T1000 (cell line): ENCODE data around the gene ADCY2.

Experiments used
- DNase-seq: peaks from one replicate; lab custom pipeline; 2025; ENCODE audit warnings: mixed read lengths; lab: John Stamatoyannopoulos, UW

ADCY2 gene

DNA sequence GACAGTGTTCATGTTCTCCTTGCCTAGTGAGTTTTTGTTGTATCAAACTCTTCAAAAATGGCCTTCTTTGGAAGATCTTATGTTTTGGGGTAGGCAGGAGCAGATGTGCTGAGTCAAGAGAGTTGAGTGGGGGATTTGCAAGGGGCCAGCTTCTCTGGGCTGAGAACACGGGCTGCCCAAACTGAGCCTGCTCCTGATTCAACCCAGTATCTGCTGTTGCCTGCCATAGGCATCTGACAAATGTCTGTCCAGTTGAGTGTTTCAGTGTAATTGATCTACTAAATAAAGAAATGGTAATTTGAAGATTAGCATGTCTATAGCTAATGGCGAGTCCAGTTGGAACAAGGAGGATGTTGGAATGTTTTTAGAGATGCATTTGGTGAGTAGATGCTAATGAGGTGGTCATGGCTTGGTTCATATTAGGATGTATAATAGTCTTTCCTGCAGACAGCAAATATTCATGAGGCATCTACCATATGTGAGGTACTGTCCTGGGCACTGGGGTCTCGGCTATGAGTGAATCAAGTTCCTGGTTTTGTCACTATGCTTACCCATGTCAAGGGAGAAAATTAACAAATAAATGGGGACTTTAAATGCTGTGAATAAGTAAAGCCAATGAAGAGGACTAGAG, 119.5 kb downstream of the ADCY2 start:
- DNase-seq, result no peak

DNA sequence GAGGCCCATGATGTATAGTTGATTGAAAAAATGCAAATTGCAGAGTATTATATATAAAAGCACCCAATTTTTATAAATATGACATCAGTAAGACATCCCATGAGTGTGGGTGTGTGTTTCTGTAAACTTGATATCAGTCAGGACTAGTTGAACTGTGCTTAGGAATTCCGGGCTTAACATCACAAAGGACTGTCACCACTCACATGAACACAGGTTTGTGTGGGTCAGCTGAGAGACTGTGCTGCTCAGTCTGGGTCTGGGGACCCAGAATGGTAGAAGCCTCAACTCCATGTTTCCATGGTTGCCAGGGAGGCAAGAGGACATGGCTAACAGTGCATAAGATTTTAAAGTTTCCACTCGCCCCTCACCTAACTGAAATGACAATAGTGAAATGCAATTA, 120.3 kb downstream of the ADCY2 start:
- no peak for DNase-seq

DNA sequence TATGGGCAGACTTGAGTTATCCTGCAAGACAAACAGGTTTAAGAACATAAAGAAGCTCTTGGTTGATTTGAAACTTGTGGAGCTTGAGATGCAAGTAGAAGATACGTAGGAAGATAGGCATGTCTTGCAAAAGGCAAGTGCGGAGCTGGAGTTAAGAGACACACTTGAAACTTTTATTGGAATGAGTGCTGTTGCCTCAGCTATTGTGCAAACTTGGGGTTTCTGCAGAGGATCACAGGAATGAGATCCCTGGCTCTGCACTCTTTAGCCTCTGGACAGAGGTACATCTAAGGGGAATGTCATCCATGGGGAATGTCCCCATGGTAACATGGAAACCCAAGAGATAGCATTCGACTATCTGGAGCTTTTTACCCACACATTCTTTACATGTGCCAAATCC, 121.1 kb downstream of the ADCY2 start:
- no peak for DNase-seq

DNA sequence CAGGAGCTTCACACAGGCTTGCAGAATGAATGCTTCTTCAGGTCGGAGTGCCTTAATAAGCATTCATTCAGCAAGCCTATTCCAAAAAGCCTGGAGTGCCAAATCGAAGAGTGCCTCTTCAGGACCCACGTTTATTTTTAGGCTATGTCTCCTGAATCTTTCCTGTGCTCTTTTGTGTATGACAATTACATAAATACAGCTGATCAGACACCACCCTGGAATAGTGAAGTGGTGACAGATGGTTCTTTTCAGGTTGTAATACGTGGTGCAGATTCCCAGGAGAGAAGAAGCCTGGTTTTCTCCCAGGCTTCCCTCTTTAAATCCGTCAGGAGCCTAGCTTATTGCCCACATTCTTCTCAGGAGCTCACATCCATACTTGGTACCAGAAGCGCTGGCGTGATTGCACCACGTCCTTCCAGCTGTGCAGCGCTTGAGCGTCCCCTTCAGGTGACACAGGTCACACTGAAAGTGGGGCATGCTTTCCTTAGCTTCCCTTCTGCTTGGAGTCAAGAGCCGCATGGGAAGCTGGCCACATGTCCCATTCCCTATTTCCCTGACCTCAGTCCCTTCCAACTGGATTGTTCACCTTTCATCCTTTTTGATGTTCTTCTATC, 123.1 kb downstream of the ADCY2 start:
- no peak for DNase-seq

DNA sequence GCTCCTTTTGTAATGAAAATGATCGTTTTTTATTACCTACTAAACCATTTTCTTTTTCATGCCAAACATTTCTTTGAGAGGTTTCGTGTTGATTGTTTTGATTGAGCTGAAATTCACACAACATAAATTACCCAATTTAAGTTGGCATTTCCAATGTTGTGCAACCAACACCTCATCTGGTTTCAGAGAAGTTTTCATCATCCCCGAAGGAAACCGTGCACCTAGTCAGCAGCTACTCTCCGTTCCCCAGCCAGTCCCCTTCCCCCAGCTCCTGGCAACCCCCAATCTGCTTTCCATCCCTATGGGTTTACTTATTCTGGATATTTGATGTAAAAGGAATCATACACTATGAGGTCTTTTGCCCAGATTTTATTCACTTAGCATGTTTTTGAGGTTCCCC, 123.6 kb downstream of the ADCY2 start:
- no peak for DNase-seq

DNA sequence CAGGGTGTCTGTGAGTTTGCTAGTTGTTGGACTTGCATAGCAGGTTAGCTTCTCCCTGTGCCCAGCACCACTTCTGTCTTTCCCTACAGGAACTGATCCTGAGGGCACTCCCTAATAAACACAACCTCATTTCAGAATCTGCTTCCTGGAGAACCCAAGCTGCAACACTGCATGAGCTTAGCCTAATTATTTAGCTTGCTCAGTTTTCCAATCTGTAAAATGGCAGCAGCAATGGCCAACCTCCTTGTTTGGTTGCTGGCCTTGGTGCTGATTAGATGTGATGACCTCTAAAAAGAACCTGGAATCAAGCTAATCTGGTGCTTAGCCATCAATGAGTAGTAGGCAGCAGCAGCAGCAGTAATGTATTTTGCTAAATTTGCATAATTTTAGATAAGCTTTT, 133.9 kb downstream of the ADCY2 start:
- no peak for DNase-seq

DNA sequence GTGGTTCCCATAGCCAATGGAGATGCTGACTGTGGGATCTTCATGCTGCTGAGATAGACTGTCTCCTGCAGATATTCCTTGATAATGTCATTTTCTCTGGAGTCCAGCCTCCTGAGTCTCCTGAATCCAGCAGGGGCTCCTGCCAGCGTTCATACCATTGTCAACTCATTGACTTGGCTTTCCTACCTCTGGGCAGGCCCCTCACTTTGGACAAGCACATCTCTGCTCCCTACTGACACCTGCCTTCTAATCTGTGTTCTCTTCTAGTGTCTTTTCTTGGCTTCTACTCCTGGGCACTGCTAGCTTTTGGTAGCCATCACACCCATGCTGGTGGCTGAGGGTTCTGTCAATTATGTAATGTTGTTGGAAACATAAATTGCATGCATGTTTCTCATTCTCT, 138.0 kb downstream of the ADCY2 start:
- no peak for DNase-seq

DNA sequence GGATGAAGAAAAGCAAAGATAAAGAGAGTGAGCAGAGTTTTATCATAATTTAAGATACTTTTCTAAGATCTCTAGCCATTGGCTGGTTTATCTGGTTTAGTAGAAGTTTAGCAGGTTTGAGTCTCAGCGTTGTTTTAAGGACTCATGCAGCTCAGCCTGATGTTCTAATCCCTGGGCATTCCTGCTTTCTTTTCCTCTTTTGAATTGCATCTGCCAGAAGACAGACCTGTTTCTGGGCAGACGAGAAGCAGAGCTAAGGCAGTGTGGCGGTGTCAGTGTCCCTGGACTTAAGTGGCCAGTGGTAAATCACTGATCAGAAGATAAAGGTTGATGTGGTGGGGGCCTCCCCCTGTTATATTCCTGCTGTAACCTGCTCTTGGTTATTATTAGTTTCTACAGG, 138.6 kb downstream of the ADCY2 start:
- DNase-seq, result no peak

DNA sequence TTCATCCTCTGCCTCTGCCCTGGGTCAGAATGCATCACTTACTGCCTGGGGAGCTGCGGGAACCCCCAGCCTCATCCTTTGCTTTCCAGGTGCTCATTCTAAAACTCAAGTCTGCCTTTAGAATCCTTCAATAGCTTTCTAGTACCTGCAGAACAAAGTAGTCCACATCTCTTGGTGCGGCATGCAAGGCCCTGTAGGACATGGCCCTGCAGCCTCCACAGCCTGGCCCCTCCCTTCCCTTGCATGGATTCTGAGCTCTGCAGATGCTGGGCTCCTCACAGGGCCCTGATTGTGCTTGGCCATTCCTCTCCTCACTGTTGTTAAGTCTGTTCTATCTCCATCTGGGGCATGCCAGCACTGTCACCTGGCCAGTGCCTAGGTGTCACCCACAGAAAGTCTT, 141.6 kb downstream of the ADCY2 start:
- DNase-seq, result no peak

DNA sequence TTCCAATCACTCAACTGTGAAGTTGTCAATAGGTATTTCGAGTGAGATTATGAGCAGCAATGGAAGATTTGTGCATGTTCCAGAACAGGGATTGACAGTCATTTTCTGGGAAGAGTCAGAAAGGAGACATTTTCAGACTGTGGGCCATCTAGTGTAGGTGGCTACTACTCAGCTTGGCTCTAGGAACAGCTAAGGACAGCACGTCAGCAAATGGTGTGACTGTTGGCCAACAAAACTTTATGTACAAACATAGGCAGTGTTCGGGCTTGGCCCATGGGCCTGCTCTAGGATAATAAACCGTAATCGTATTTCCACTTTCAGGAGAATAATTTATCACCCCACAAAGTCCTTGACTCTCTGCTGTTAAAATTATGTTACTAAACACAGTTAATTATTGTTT, 143.6 kb downstream of the ADCY2 start:
- no peak for DNase-seq

DNA sequence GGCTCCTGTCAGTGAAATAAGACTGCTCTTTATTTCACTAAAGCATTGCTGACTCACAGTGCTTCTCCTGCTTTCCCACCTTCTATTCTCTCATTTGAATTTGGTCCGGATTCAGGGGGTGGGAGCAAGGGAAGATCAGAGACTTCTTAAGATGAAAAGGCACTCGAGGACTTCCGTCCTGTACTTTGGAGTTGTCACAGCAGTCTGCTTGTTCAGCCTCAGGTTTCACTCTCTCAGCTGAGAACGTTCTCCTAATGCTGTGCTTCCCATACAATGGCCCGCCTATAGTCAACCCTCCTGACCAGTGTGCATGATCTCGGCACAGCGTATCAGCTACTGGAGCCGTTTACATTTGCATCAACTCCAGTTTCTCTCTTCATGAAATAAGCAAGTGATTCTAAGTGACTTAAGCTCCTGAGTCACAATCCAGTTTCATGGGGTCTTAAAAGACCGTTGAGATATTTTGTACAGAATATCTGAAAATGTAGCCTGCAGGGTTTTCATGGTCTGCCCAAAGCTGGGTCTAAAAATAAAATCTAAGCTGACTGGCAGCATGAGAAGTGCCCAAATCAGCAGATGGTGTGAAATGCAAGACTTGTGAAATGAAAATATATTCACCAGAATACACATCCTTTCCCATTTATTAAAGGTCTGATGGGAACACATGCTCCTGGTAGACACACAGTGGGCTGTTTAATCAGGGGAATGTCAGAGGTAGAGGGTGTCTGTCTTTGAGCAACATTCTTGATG, 145.0 kb downstream of the ADCY2 start:
- DNase-seq, result no peak

DNA sequence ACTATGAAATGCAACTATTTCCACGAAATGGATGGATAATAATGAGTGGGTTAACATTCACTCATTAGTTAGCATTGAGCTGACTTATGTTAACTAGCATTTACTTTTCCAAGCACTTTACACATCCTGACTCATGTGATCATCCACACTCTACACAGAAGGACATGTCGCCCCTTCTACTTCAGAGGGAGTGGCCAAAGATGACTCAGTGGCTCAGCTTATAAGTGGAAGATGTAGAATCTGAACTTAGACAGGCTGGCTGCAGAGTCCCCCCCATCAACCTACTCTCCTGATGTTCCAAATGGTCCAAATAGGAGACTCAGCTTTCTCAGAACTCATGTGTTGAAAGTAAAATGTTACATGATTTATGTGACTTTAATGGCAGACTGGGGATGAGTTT, 146.0 kb downstream of the ADCY2 start:
- DNase-seq, result no peak

DNA sequence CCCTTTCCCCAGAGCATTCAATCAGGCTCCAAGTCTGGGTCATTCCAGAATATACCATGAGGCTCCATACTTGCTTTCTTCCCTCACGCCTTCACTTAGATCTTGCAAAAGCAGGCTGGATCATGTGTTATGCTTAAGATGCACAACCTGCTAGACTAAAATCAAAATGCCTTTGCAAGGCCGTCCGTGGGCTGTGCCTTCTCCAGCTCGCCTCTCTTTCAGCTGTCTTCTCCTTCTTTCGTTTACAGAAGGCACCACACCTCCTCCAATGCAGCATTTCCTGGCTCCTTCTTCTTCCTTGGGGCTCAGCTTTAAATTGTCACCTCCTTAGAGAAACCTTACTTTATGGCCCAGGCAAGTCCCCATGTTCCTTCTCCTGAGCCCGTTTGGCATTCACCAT, 150.6 kb downstream of the ADCY2 start:
- no peak for DNase-seq

DNA sequence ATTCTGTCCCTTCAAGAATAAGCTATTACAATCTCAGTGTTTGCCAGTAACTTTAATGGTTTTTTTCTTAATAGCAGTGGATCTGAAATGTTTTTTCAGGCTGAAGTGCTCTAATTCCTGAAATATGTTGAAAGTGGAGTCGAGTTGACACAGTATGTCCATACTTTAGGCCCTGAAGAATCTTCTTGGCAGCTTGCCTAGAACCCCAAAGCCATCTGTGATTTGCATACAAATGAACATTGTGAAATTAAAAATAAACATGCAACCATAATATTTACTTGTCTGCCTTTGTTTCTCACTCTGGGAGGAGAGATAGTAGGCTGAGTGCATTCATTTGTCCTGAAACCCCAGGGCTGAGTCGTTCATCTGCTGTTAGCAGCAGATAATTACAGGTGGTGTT, 152.7 kb downstream of the ADCY2 start:
- DNase-seq, result no peak

DNA sequence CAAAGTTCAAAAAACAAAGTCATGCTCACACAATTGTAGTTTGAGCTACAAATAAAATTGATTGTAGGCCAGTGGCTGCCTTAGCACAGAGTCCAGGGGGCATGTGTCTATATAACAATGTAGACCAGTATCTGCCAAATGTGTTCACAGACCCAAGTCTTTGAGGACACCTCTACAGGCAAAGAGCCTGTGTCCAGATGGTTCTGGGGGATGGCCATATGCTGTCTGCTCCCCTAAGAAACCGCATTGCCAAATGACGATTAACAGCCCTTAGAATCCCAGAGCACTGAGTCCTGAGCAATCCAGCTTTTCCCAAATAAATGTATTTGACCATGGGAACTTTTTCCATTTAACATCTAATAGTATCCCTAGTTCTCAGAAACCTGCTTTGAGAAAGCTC, 169.6 kb downstream of the ADCY2 start:
- DNase-seq, result no peak

DNA sequence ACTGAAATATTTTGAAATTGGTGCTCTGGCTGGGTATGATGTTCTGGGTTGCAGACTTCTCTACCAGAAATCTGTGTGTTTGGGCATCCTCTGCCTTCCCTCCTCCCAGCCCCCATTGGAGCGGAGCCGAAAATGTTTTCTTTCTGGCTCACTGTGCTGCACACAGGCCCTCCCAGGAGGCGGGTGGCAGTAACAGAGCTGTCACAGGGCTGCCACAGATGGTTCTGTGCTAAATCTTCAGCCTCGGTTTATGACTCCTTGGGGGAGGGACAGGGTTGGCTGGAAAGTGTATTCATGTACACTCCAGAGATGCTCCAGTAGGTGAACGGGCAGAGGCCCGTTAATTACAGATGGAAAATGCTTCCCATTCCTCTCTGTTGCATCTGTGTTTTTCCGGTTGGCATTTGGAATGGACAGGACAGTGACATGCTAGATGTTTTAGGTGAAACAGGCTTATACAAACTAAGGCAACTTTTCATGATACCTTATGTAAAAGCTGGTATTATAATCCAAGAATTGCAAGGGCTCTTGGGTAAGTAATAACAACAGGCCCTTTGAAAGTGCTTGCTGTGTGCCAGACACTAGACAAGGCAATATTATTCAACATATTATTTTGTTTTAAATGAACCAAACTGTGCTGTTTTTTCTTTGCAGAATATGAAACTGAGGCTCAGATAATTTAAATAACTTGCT, 180.2 kb downstream of the ADCY2 start:
- no peak for DNase-seq

DNA sequence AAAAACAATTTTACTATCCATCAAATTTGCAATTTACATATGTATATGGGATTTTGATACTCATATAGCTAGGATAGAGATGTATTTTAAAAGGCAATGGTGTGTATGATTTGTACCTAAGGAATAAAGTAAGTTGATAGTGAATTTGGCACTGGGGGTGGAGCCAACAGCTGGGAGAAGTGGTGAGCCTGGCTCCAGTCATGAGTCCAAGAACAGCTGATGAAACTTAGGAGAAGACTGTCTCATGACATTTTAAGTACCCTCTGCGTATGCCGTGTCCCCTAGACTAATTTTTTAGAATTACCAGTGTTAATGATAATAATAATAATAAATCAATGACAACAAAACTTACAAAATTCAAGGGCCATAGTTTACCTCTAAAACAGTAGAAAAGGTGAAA, 181.4 kb downstream of the ADCY2 start:
- no peak for DNase-seq

DNA sequence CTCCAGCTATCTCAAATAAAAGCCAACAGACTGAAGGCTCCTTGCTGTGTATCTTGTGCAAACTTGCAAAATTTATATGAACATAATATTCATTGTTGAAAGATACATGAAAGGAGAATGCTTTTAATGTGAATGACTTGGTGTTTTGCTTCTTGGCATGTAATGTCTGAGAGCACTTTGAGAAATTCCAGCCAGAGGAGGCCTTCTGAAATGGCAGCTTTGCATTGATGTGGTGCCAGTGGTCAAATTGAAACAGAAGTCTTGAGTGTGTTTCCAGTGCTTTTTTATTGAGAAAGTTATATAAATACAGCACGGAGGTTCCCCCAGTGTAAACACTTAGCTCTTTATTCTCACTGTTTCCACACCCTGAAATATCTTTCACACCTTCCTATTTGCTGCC, 182.1 kb downstream of the ADCY2 start:
- no peak for DNase-seq

DNA sequence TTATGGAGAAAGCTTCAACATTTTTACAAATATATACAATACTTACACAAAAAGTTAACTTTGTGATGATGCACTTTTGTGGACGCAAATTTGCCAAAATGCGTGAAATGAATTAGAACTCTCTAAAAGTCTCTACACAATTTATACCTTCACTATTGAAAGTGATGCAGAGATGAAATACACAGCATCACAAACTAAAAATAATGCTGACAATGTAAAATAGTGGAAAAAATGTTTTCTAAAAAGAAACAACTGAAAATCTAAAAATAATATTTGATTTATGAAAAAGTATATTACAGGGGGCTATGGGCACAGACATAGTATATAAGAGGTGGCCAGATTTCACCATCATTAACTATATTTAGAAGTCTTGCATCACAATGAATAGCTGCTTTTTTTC, 188.8 kb downstream of the ADCY2 start:
- no peak for DNase-seq

DNA sequence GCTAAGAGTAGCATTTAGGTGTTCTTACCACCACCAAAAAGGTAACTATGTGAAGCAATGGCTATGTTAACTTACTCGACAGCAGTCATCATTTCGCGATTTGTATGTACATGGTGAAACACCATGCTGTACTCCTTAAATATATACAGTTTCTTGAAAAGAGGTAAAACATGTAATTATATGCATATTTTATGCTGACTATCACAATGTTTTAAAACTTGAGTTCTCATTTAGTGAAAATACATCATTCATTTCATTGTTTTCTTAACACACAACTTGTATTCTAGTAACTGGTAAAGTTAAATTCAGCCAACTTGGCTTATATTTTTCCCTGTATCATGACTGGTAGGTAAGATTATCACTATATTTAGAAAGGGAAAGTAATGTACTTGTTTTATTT, 189.9 kb downstream of the ADCY2 start:
- DNase-seq, result no peak

DNA sequence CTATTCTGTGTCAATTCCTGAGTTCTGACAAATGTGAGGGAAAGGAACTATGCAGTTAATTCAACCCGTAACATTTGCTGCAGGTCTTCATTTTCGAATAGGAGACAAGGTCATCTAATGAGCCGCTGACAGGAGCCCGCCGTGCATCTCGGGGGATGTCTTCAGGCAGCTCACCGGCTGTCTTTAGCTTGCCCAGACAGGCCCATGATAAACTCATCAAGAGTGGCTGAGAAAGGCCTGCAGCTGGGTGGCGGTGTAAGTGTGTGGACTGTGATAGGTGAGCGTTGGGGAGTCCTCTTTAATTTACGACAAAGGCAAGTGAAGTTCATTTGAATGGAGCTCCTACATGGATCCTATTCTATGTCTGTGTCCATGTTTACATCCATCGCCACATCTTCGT, 190.5 kb downstream of the ADCY2 start:
- no peak for DNase-seq

DNA sequence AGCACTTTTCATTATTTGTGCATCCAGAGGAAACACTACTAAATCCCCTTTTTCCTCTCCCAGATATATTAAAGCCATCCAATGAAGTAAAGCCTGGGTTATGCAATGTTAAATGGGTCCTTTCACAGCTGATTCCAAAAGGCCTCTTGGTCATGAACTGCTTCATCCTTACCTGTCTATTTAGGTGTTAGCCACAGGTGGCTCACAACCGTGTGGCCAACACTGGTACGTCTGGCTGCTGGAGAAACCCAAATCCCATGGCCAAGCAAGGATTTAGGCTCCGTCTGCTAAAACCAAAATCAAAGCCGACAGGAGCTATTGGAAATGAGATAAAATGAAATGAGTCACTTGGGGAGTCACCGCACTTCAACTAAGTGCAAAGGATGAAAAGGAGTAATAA, 193.9 kb downstream of the ADCY2 start:
- DNase-seq, result no peak

DNA sequence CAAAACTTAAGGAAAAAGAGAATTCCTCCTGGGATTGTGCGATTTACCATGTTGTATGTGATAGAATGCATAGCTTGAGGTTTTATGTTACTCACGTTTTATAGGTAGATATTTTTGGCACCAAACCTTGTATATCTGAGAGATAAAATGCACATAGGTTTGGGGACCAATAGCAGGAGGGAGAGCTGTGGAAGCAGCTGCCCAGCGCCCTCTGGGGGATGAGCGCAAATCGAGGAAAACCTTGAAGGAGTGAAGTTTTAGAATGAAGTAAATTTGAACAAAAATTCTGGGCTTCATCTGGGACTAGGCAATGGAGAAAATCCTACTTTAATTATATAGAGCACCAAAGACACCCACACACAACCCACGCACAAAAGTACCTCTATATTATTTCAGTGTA, 197.0 kb downstream of the ADCY2 start:
- no peak for DNase-seq
